Keratinocyte (primary cell): ENCODE measurements around the gene ZNF282.

Experiments used
- EZH2 ChIP-seq: IDR thresholded peaks from one replicate; pipeline ENCODE4 v1.6.1; 2012; ENCODE audit warnings: inconsistent platforms, mild to moderate bottlenecking, low read length, moderate library complexity
- TF ChIP-seq, protein P1 (sequence below), 3 experiments: IDR thresholded peaks in 1 of 3; conservative IDR thresholded peaks in 1 of 3; optimal IDR thresholded peaks in 1 of 3; 2 replicates in 2 of 3; 3 replicates in 1 of 3; pipeline versions ENCODE3 to v1.5.1; 2011; ENCODE audit warnings: low read length in 3 of 3, mild to moderate bottlenecking in 3 of 3, moderate library complexity in 2 of 3, control low read depth in 1 of 3, inconsistent platforms in 1 of 3; ENCODE audit not compliant: insufficient read depth in 2 of 3; ENCODE audit errors: extremely low read depth in 1 of 3

DNA sequence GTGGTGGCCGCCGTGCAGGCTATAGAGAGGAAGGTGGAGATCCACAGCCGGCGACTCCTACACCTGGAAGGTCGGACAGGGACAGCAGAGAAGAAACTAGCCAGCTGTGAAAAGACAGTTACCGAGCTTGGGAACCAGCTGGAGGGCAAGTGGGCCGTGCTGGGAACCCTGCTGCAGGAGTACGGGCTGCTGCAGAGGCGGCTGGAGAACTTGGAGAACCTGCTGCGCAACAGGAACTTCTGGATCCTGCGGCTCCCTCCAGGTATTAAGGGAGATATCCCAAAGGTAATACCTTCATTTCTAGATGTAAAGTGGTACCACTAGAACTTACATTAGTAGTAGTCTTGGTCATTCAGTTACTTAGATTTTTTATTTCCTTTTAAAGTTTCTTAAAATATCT lies 41.3 kb upstream of the ZNF282 start:
- TF ChIP-seq, protein P1, sequence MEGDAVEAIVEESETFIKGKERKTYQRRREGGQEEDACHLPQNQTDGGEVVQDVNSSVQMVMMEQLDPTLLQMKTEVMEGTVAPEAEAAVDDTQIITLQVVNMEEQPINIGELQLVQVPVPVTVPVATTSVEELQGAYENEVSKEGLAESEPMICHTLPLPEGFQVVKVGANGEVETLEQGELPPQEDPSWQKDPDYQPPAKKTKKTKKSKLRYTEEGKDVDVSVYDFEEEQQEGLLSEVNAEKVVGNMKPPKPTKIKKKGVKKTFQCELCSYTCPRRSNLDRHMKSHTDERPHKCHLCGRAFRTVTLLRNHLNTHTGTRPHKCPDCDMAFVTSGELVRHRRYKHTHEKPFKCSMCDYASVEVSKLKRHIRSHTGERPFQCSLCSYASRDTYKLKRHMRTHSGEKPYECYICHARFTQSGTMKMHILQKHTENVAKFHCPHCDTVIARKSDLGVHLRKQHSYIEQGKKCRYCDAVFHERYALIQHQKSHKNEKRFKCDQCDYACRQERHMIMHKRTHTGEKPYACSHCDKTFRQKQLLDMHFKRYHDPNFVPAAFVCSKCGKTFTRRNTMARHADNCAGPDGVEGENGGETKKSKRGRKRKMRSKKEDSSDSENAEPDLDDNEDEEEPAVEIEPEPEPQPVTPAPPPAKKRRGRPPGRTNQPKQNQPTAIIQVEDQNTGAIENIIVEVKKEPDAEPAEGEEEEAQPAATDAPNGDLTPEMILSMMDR (optimal IDR thresholded peaks at IDR 0.05 in 1 of 3, IDR thresholded peaks at IDR 0.05 in 1 of 3, conservative IDR thresholded peaks at IDR 0.05 in 1 of 3; ENCODE audit: extremely low read depth in 1 of 3, insufficient read depth in 2 of 3, low read length in 3 of 3) = no peak
- no peak for TF ChIP-seq EZH2
